Neural cell (in vitro differentiated cells): ENCODE measurements around the gene ACOX3. TPM values are rescaled to one million over a fixed set of nuclear protein-coding genes. Genes with fewer than 3 reads are reported as not detected.

Experiments
- H2AFZ ChIP-seq: fragments of 200-600, 300-800 bp; sonication (generic), shearing (Covaris generic); 2 replicates; pipeline ENCODE4 v1.6.0; 2014; ENCODE audit warnings: low read depth, mild to moderate bottlenecking, antibody characterized with exemption, low read length, moderate library complexity
- H3F3A ChIP-seq: fragments of 200-600 bp; shearing (Covaris generic); 2 replicates; pipeline ENCODE4 v1.6.1; 2016; ENCODE audit warnings: mild to moderate bottlenecking, moderate library complexity, mixed read lengths, antibody characterized with exemption, low read length; ENCODE audit not compliant: insufficient read depth, poor library complexity, severe bottlenecking
- H3K27ac ChIP-seq: fragments of 200-600, 300-800 bp; sonication (generic), shearing (Covaris generic); 2 replicates; pipeline ENCODE4 v1.5.1; 2014; ENCODE audit warnings: mild to moderate bottlenecking, low read length, moderate library complexity
- H3K27me3 ChIP-seq: fragments of 300-800, 200-600 bp; sonication (generic), shearing (Covaris generic); 2 replicates; pipeline ENCODE4 v1.6.0; 2014; ENCODE audit warnings: mild to moderate bottlenecking, low read depth, low read length, moderate library complexity; ENCODE audit not compliant: insufficient read depth
- H3K36me3 ChIP-seq: fragments of 300-800, 200-600 bp; sonication (generic), shearing (Covaris generic); 2 replicates; pipeline ENCODE4 v1.5.1; 2014; ENCODE audit warnings: mild to moderate bottlenecking, antibody characterized with exemption, low read length, moderate library complexity; ENCODE audit not compliant: insufficient read depth
- H3K4me2 ChIP-seq: fragments of 300-800, 200-600 bp; sonication (generic), shearing (Covaris generic); 2 replicates; pipeline ENCODE4 v1.6.0; 2014; ENCODE audit warnings: mild to moderate bottlenecking, low read length
- H3K4me3 ChIP-seq: fragments of 300-800, 200-600 bp; sonication (generic), shearing (Covaris generic); 2 replicates; pipeline ENCODE4 v1.5.1; 2014; ENCODE audit warnings: mild to moderate bottlenecking, low read length, moderate library complexity
- H3K79me2 ChIP-seq: fragments of 200-600 bp; shearing (Covaris generic); replicated peaks from 2 replicates; pipeline ENCODE4 v1.6.0; 2014; ENCODE audit warnings: mild to moderate bottlenecking, low read length, moderate library complexity; ENCODE audit not compliant: insufficient read depth
- H3K9ac ChIP-seq: fragments of 300-800, 200-600 bp; sonication (generic), shearing (Covaris generic); 2 replicates; pipeline ENCODE4 v1.6.1; 2016; ENCODE audit warnings: mild to moderate bottlenecking, low read length, mixed read lengths
- H3K9me2 ChIP-seq: fragments of 200-600 bp; shearing (Covaris generic); 2 replicates; pipeline ENCODE4 v1.6.1; 2016; ENCODE audit warnings: mild to moderate bottlenecking, low read length, mixed read lengths; ENCODE audit not compliant: insufficient read depth
- H3K9me3 ChIP-seq: fragments of 200-600, 300-800 bp; sonication (generic), shearing (Covaris generic); 2 replicates; pipeline ENCODE4 v1.6.1; 2016; ENCODE audit warnings: mild to moderate bottlenecking, mixed run types, low read length, moderate library complexity, mixed read lengths
- H4K20me1 ChIP-seq: fragments of 200-600 bp; shearing (Covaris generic); 2 replicates; pipeline ENCODE4 v1.6.1; 2016; ENCODE audit warnings: mild to moderate bottlenecking, mixed run types; ENCODE audit not compliant: insufficient read depth
- CTCF ChIP-seq: fragments of 450-650 bp; IDR thresholded peaks from 2 replicates; pipeline ENCODE4 v1.5.1; 2014; ENCODE audit warnings: antibody characterized with exemption, mild to moderate bottlenecking, moderate library complexity; ENCODE audit not compliant: poor library complexity, severe bottlenecking
- EP300 ChIP-seq: fragments of 450-650 bp; conservative IDR thresholded peaks from 2 replicates; pipeline ENCODE4 v1.6.1; 2014; ENCODE audit warnings: antibody characterized with exemption, mild to moderate bottlenecking, moderate library complexity; ENCODE audit not compliant: poor library complexity, severe bottlenecking
- EZH2 ChIP-seq: fragments of 200-600, 300-800 bp; shearing (Covaris generic), sonication (generic); IDR thresholded peaks from 2 replicates; pipeline ENCODE4 v1.6.1; 2014; ENCODE audit warnings: antibody characterized with exemption, low read length, borderline replicate concordance, mild to moderate bottlenecking; ENCODE audit not compliant: insufficient read depth, poor library complexity, severe bottlenecking
- MXI1 ChIP-seq: fragments of 450-650 bp; conservative IDR thresholded peaks from 2 replicates; pipeline ENCODE4 v1.6.1; 2014; ENCODE audit warnings: antibody characterized with exemption, mild to moderate bottlenecking; ENCODE audit not compliant: poor library complexity, severe bottlenecking
- POLR2AphosphoS5 ChIP-seq: IDR thresholded peaks from 2 replicates; pipeline ENCODE4 v1.6.1; 2012
- RAD21 ChIP-seq: fragments of 450-650 bp; conservative IDR thresholded peaks from 2 replicates; pipeline ENCODE4 v1.6.1; 2014; ENCODE audit warnings: antibody characterized with exemption, mild to moderate bottlenecking, moderate library complexity
- REST ChIP-seq: IDR thresholded peaks from 2 replicates; pipeline ENCODE4 v1.6.1; 2012; ENCODE audit warnings: borderline replicate concordance
- SMC3 ChIP-seq: fragments of 450-650 bp; conservative IDR thresholded peaks from 2 replicates; pipeline ENCODE4 v1.6.1; 2014; ENCODE audit warnings: antibody characterized with exemption, mild to moderate bottlenecking, moderate library complexity; ENCODE audit not compliant: poor library complexity
- TAF1 ChIP-seq: IDR thresholded peaks from 2 replicates; pipeline ENCODE4 v1.6.1; 2012; ENCODE audit warnings: low read depth
- polyA plus RNA-seq: library from polyadenylated mRNA; depleted of rRNA; stranded (reverse); fragments of >200 nt; gene quantifications from 2 replicates; pipeline ENCODE4 v1.2.3, GENCODE V29; 2014

Gene ACOX3
- polyA plus RNA-seq, 1 donor from 2014 or later, result 13.2 TPM

GRCh38 chr4:8348071-8348470 is 92.5 kb downstream of the ACOX3 start:
- no peaks in the 10 kb centered on the region for H3K9me2 ChIP-seq
- no peaks in the 10 kb centered on the region for H3K9me3 ChIP-seq
- no peak overlapping the region for H3K4me2 ChIP-seq
- H2AFZ ChIP-seq, result no peak overlapping the region
- no peaks in the 10 kb centered on the region for H3K79me2 ChIP-seq
- H3K9ac ChIP-seq, result no peak overlapping the region
- H4K20me1 ChIP-seq, result no peaks in the 10 kb centered on the region
- TF ChIP-seq EP300 (no peak), RAD21 (no peak), TAF1 (no peak), MXI1 (no peak), POLR2AphosphoS5 (no peak), CTCF (no peak), EZH2 (no peak), SMC3 (no peak), REST (no peak)
- no peaks in the 10 kb centered on the region for H3K36me3 ChIP-seq
- no peak overlapping the region for H3K4me3 ChIP-seq
- H3K27me3 ChIP-seq, result no peaks in the 10 kb centered on the region
- H3F3A ChIP-seq, result no peaks in the 10 kb centered on the region
- H3K27ac ChIP-seq, result no peak overlapping the region

- H3K9ac ChIP-seq, result no peak overlapping the region
- no peak overlapping the region for H2AFZ ChIP-seq
- no peak overlapping the region for H3K4me2 ChIP-seq
- TF ChIP-seq EZH2 (no peak), REST (no peak), TAF1 (no peak), MXI1 (no peak)
- no peak overlapping the region for H3K4me3 ChIP-seq
- no peaks in the 10 kb centered on the region for H3K27me3 ChIP-seq
- H3K36me3 ChIP-seq, result no peaks in the 10 kb centered on the region
- no peaks in the 10 kb centered on the region for H3K9me2 ChIP-seq
- H4K20me1 ChIP-seq, result no peaks in the 10 kb centered on the region
- no peaks in the 10 kb centered on the region for H3K9me3 ChIP-seq
- H3K27ac ChIP-seq, result no peak overlapping the region
- no peaks in the 10 kb centered on the region for H3F3A ChIP-seq
- H3K79me2 ChIP-seq, result no peaks in the 10 kb centered on the region
Measured at GRCh38 chr4:8347660-8348059, 92.9 kb downstream of the ACOX3 start.
